HepG2 (cell line): Measurements from ENCODE around the gene KDM5B. TPM values are rescaled to one million over a fixed set of nuclear protein-coding genes. Genes with fewer than 3 reads are reported as not detected.

Experiments
- ATAC-seq: fragments of 200-7000 bp; cut with Tn5 transposase; 3 replicates; pipeline ENCODE4 v1.9.1; 2020; ENCODE audit warnings: mild to moderate bottlenecking, moderate library complexity
- BruUV-seq: library from RNA; stranded (reverse); fragments of 400-500 nt; replicated peaks from 2 replicates; lab custom pipeline; 2021; lab: Mats Ljungman, UMichigan
- CTCF ChIA-PET: fragments of 300-600 bp; formaldehyde crosslinking; extraction: SDS; loops from one replicate; lab custom pipeline; 2021; ENCODE audit warnings: low total read pairs, inconsistent platforms, low intra/inter-chr PET ratio; lab: Yijun Ruan, JAX
- POLR2A ChIA-PET: fragments of 350-600 bp; sonication (Branson Sonifier 250); formaldehyde crosslinking; loops from one replicate; lab custom pipeline; 2020; ENCODE audit warnings: antibody characterized with exemption, inconsistent platforms; lab: Yijun Ruan, JAX
- DNase-seq: peaks from one replicate; pipeline ENCODE4 v3.0.0-alpha.2; 2015; ENCODE audit warnings: low spot score
- FAIRE-seq: peaks from 3 replicates; lab custom pipeline; 2011; peaks lifted over from hg19 to GRCh38; lab: Jason Lieb, UNC
- H2AFZ ChIP-seq: one replicate; pipeline ENCODE4 v1.6.1; 2011; ENCODE audit warnings: low read length, inconsistent platforms
- H3K27ac ChIP-seq: fragments of 300-600 bp; 3 replicates; pipeline ENCODE4 v1.8.0; 2011; ENCODE audit warnings: mixed run types, mild to moderate bottlenecking, mixed read lengths, low read length, inconsistent platforms; ENCODE audit not compliant: insufficient read depth; ENCODE audit errors: extremely low read length
- H3K27me3 ChIP-seq, 2 experiments: fragments of 200-600 bp in 1 of 2; 2 replicates in 1 of 2; 3 replicates in 1 of 2; pipeline versions ENCODE4 v1.6.0 to v1.8.0; 2011; ENCODE audit warnings: low read length in 2 of 2, mild to moderate bottlenecking in 2 of 2, moderate library complexity in 2 of 2, inconsistent platforms in 1 of 2; ENCODE audit not compliant: insufficient read depth in 2 of 2, control insufficient read depth in 1 of 2
- H3K36me3 ChIP-seq, 2 experiments: fragments of 200-600 bp in 1 of 2; replicated peaks in 1 of 2; 2 replicates in 1 of 2; 3 replicates in 1 of 2; pipeline versions ENCODE4 v1.5.1 to v1.8.0; 2011; ENCODE audit warnings: low read length in 2 of 2, inconsistent platforms in 1 of 2; ENCODE audit not compliant: insufficient read depth in 2 of 2, control insufficient read depth in 1 of 2
- H3K4me1 ChIP-seq: 2 replicates; pipeline ENCODE4 v1.5.1; 2012; ENCODE audit warnings: low read length, inconsistent platforms; ENCODE audit not compliant: insufficient read depth
- H3K4me2 ChIP-seq: 2 replicates; pipeline ENCODE4 v1.6.0; 2011; ENCODE audit warnings: low read depth, low read length, inconsistent platforms
- H3K4me3 ChIP-seq, 3 experiments: fragments of 200-600 bp in 1 of 3; sonication (generic), shearing (Covaris generic) in 1 of 3; replicated peaks in 1 of 3; 2 replicates each; pipeline ENCODE4 v1.5.1; 2011 to 2016; ENCODE audit warnings: low read length in 3 of 3, inconsistent platforms in 2 of 3, low read depth in 2 of 3, mild to moderate bottlenecking in 2 of 3, control low read depth in 1 of 3, mixed read lengths in 1 of 3; ENCODE audit not compliant: insufficient read depth in 1 of 3
- H3K79me2 ChIP-seq: one replicate; pipeline ENCODE4 v1.6.1; 2011; ENCODE audit warnings: low read length, inconsistent platforms; ENCODE audit not compliant: insufficient read depth
- H3K9ac ChIP-seq: 2 replicates; pipeline ENCODE4 v1.6.0; 2011; ENCODE audit warnings: mild to moderate bottlenecking, low read depth, low read length, inconsistent platforms; ENCODE audit not compliant: insufficient read depth
- H3K9me3 ChIP-seq: 2 replicates; pipeline ENCODE4 v1.5.1; 2012; ENCODE audit warnings: mild to moderate bottlenecking, low read length
- H4K20me1 ChIP-seq: 2 replicates; pipeline ENCODE4 v1.6.0; 2011; ENCODE audit warnings: inconsistent platforms, mild to moderate bottlenecking, low read length, moderate library complexity; ENCODE audit not compliant: insufficient read depth
- CCDC6 ChIP-seq: sonication (generic); formaldehyde crosslinking; IDR thresholded peaks from 2 replicates; pipeline ENCODE4 v1.8.1; 2022; ENCODE audit warnings: mild to moderate bottlenecking, missing genetic modification reagents, moderate library complexity
- EHMT2 ChIP-seq: fragments of 200-600 bp; sonication (generic); IDR thresholded peaks from 2 replicates; pipeline ENCODE4 v1.7.0; 2017; ENCODE audit warnings: antibody characterized with exemption, low read depth, low read length, borderline replicate concordance
- MTA3 ChIP-seq: sonication (generic); formaldehyde crosslinking; IDR thresholded peaks from 2 replicates; pipeline ENCODE4 v1.4.0; 2020; ENCODE audit warnings: missing genetic modification reagents
- ZNF574 ChIP-seq: sonication (generic); formaldehyde crosslinking; IDR thresholded peaks from 2 replicates; pipeline ENCODE4 v1.4.0; 2020; ENCODE audit warnings: missing genetic modification reagents
- ZXDC ChIP-seq: sonication (generic); formaldehyde crosslinking; IDR thresholded peaks from 2 replicates; pipeline ENCODE4 v1.5.0; 2020; ENCODE audit warnings: mild to moderate bottlenecking, missing genetic modification reagents
- WGBS: methylation state at CpG from one replicate; pipeline ENCODE4 v1.1.6; 2017; ENCODE audit warnings: low lambda C conversion rate; 5-methylcytosine and 5-hydroxymethylcytosine counted together
- in situ Hi-C: cut with HindIII; loops from 2 replicates; pipeline ENCODE4 v1.10.0; 2017; ENCODE audit warnings: low pct_unique_long_range_greater_than_20kb; ENCODE audit not compliant: extremely low pct_ligation_motif_present
- intact Hi-C: fragments of 100-400 bp; cut with micrococcal nuclease; formaldehyde crosslinking; loops from one replicate; pipeline ENCODE4 v1.10.0; 2022; ENCODE audit not compliant: unreplicated experiment
- polyA plus RNA-seq, 8 experiments: library from polyadenylated mRNA; depleted of rRNA in 3 of 8; stranded (reverse) in 7 of 8; unstranded in 1 of 8; fragments of >200 nt; fragmentation: Illumina TruSeq in 4 of 8; extraction: Trizol in 4 of 8; gene quantifications; 2 replicates each; pipeline versions ENCODE4 v1.2.1 to v1.2.3, GENCODE V29; 2011 to 2016; ENCODE audit warnings: low read depth in 4 of 8, missing spikeins in 1 of 8, mixed read lengths in 1 of 8; ENCODE audit not compliant: insufficient read depth in 1 of 8
- total RNA-seq, 5 experiments: library from RNA; depleted of rRNA; stranded (reverse); fragments of >200 nt; fragmentation: Illumina TruSeq; extraction: Trizol; gene quantifications; 2 replicates each; pipeline ENCODE4 v1.2.3, GENCODE V29; 2016; ENCODE audit warnings: low read depth in 1 of 5
- TF ChIP-seq, protein P1 (sequence below): sonication (generic); formaldehyde crosslinking; IDR thresholded peaks from 2 replicates; pipeline ENCODE4; 2020; ENCODE audit warnings: missing genetic modification reagents, mild to moderate bottlenecking, borderline replicate concordance
- TF ChIP-seq, protein P2 (sequence below): IDR thresholded peaks from 2 replicates; pipeline ENCODE4 v1.6.1; 2016; ENCODE audit warnings: missing compliant biosample characterization, missing genetic modification reagents, borderline replicate concordance
- TF ChIP-seq, protein P3 (sequence below): sonication (generic); formaldehyde crosslinking; IDR thresholded peaks from 2 replicates; pipeline ENCODE4 v1.8.1; 2023; ENCODE audit warnings: missing genetic modification reagents, mild to moderate bottlenecking, borderline replicate concordance

Gene KDM5B
- total and polyA plus RNA-seq, 2 of the 13 experiments (the other 11 are each of a cell fraction or from before 2014, with no cell fraction given): 34.2 to 35.4 TPM

DNA sequence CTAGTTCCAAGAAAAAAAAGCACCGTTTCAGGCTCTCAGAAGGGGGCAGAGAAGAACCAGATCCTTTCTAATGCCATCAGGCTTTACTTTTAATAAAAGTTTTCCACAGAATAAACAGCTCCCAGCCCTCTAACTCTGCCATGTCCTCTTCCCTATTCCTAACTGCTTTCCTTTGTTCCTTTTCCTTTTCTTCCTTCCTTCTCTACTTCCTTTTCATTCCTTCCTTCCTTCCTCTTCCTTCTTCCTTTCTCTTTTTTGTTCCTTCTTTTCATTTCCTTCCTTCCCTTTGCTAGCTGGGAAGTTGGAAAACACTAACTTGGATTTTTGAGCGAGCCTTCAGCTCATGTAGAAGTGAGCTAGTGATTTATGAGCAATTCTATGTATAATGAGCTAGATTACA is 46.2 kb downstream of the KDM5B start:
- in situ Hi-C loops (no loop called here), intact Hi-C loops (no loop called here)
- Histone ChIP-seq H3K4me3 (no peak overlapping the region), H3K9ac (no peak overlapping the region), H3K79me2 (no peaks in the 10 kb centered on the region), H4K20me1 (no peaks in the 10 kb centered on the region), H3K4me2 (no peak overlapping the region), H3K27ac (no peak overlapping the region), H3K4me1 (no peaks in the 10 kb centered on the region), H3K27me3 (no peaks in the 10 kb centered on the region), H3K36me3 (peaks cover 20 to 79% of the 10 kb centered on the region in 2 experiments), H3K9me3 (no peaks in the 10 kb centered on the region), H2AFZ (no peak overlapping the region)
- FAIRE-seq: no peak
- WGBS: 93% methylated on average over 2 of the region's 2 CpGs
- DNase-seq: no peak
- no peak for ATAC-seq
- ChIA-PET POLR2A (no interaction called here), CTCF (no interaction called here)
- TF ChIP-seq CCDC6 (CRISPR knock-in tag): no peak
- TF ChIP-seq, protein P1, sequence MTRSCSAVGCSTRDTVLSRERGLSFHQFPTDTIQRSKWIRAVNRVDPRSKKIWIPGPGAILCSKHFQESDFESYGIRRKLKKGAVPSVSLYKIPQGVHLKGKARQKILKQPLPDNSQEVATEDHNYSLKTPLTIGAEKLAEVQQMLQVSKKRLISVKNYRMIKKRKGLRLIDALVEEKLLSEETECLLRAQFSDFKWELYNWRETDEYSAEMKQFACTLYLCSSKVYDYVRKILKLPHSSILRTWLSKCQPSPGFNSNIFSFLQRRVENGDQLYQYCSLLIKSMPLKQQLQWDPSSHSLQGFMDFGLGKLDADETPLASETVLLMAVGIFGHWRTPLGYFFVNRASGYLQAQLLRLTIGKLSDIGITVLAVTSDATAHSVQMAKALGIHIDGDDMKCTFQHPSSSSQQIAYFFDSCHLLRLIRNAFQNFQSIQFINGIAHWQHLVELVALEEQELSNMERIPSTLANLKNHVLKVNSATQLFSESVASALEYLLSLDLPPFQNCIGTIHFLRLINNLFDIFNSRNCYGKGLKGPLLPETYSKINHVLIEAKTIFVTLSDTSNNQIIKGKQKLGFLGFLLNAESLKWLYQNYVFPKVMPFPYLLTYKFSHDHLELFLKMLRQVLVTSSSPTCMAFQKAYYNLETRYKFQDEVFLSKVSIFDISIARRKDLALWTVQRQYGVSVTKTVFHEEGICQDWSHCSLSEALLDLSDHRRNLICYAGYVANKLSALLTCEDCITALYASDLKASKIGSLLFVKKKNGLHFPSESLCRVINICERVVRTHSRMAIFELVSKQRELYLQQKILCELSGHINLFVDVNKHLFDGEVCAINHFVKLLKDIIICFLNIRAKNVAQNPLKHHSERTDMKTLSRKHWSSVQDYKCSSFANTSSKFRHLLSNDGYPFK (CRISPR knock-in tag): no peak
- no peak for TF ChIP-seq ZXDC
- TF ChIP-seq EHMT2: no peak
- no peak for TF ChIP-seq MTA3 (CRISPR knock-in tag)
- TF ChIP-seq, protein P2, sequence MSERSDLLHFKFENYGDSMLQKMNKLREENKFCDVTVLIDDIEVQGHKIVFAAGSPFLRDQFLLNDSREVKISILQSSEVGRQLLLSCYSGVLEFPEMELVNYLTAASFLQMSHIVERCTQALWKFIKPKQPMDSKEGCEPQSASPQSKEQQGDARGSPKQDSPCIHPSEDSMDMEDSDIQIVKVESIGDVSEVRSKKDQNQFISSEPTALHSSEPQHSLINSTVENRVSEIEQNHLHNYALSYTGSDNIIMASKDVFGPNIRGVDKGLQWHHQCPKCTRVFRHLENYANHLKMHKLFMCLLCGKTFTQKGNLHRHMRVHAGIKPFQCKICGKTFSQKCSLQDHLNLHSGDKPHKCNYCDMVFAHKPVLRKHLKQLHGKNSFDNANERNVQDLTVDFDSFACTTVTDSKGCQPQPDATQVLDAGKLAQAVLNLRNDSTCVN (CRISPR knock-in tag): no peak
- TF ChIP-seq, protein P3, sequence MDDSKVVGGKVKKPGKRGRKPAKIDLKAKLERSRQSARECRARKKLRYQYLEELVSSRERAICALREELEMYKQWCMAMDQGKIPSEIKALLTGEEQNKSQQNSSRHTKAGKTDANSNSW: no peak
- TF ChIP-seq ZNF574 (CRISPR knock-in tag): no peak
- no TSS peak for BruUV-seq
